Colonic mucosa (tissue), 4 donors: ENCODE measurements around the gene ASPDH. TPM values are rescaled to one million over a fixed set of nuclear protein-coding genes. Genes with fewer than 3 reads are reported as not detected.
"Not testable (repeated sequence)": the region's sequence is repeated elsewhere in the genome, so short reads cannot be mapped to it uniquely, and the experiment has no call there.

Source experiments
- DNase-seq: peaks from one replicate; pipeline ENCODE4 v3.0.0-alpha.2; 2020
- H3K27ac ChIP-seq: fragments of 200-600 bp; one replicate; pipeline ENCODE4 v1.8.0; 2021
- H3K27me3 ChIP-seq: fragments of 200-600 bp; one replicate; pipeline ENCODE4 v1.8.0; 2021
- H3K36me3 ChIP-seq: fragments of 200-600 bp; one replicate; pipeline ENCODE4 v1.8.0; 2021
- H3K4me1 ChIP-seq: fragments of 200-600 bp; one replicate; pipeline ENCODE4 v1.8.0; 2021; ENCODE audit warnings: mild to moderate bottlenecking
- H3K4me3 ChIP-seq: fragments of 200-600 bp; one replicate; pipeline ENCODE4 v1.8.0; 2021
- H3K9ac ChIP-seq, 2 donors: one replicate each; pipeline ENCODE4 v1.7.0; 2013; ENCODE audit warnings: control low read depth in 2 of 2, low read depth in 2 of 2, low read length in 2 of 2
- H3K9me3 ChIP-seq: fragments of 200-600 bp; one replicate; pipeline ENCODE4 v1.8.0; 2021
- CTCF ChIP-seq: fragments of 200-600 bp; IDR thresholded peaks from one replicate; pipeline ENCODE4 v1.8.0; 2022; ENCODE audit warnings: antibody characterized with exemption, mild to moderate bottlenecking
- intact Hi-C: fragments of 100-400 bp; cut with DNase I; formaldehyde crosslinking; loops from one replicate; pipeline ENCODE4 v1.14.1; 2022
- total RNA-seq, 2 donors: library from RNA; stranded (reverse); fragmentation: NEBNext Ultra II Directional in 1 of 2; extraction: Animal tissue kit (Norgen Biotek cat#: 25700) in 1 of 2; gene quantifications; one replicate each; pipeline ENCODE4 v1.2.1, GENCODE V29; 2021
- donor health status: healthy.
- donor health status: DM: no; HTN: no; CAD: no.
- donor health status: DM: no; HTN: no; CAD: no.

ASPDH gene
- total RNA-seq, 2 donors from 2014 or later = not detected

- H3K4me3 ChIP-seq = peak within 1 kb of the TSS; percentile 82
- H3K36me3 ChIP-seq = peaks cover 6% of the 10 kb centered on the region
- no peak for TF ChIP-seq CTCF
- peak within 1 kb of the TSS; percentile 89 to 93 for H3K9ac ChIP-seq
- H3K27ac ChIP-seq = peak within 1 kb of the TSS; percentile 70
- no peaks in the 10 kb centered on the region for H3K9me3 ChIP-seq
- no peaks in the 10 kb centered on the region for H3K27me3 ChIP-seq
- peaks cover 8% of the 10 kb centered on the region for H3K4me1 ChIP-seq
- intact Hi-C loops = no loop called here
- peak; percentile 93 for DNase-seq
Observed at GRCh38 chr19:50476224-50476906, 37.3 kb downstream of the ASPDH start, which contains the start of the genes EMC10 and GARIN5A. Gene EMC10 (plus strand): TSS chr19:50476507. CDS start chr19:50476545, 38 bp downstream. Gene GARIN5A (minus strand): TSS chr19:50476848. CDS start chr19:50476388, 460 bp downstream.

- no peak overlapping the region for H3K9ac ChIP-seq
- intact Hi-C loops = no loop called here
- peaks cover 4% of the 10 kb centered on the region for H3K36me3 ChIP-seq
Observed at GRCh38 chr19:50475736-50476223, 37.9 kb downstream of the ASPDH start.

GRCh38 chr19:50475101-50475568 is 38.6 kb downstream of the ASPDH start:
- Histone ChIP-seq H3K9me3 (no peaks in the 10 kb centered on the region), H3K9ac (no peak overlapping the region), H3K27me3 (no peaks in the 10 kb centered on the region), H3K27ac (no peak overlapping the region), H3K4me1 (peaks cover 8% of the 10 kb centered on the region), H3K36me3 (peaks cover 4% of the 10 kb centered on the region), H3K4me3 (no peak overlapping the region)
- TF ChIP-seq CTCF = no peak
- intact Hi-C loops = no loop called here
- no peak for DNase-seq

More at GRCh38 chr19:50475736-50476223, 37.9 kb downstream of the ASPDH start:
- H3K9me3 ChIP-seq = no peaks in the 10 kb centered on the region
- H3K4me3 ChIP-seq = peak overlapping the region; percentile 82
- no peaks in the 10 kb centered on the region for H3K27me3 ChIP-seq
- peaks cover 8% of the 10 kb centered on the region for H3K4me1 ChIP-seq
- TF ChIP-seq CTCF = no peak
- H3K27ac ChIP-seq = peak overlapping the region; percentile 70
- no peak for DNase-seq

GRCh38 chr19:50473336-50473735 is 40.4 kb downstream of the ASPDH start:
- intact Hi-C loops, H3K9ac ChIP-seq: not testable (repeated sequence)

GRCh38 chr19:50468818-50469217 is 44.9 kb downstream of the ASPDH start:
- intact Hi-C loops = no loop called here
- DNase-seq = no peak
- Histone ChIP-seq H3K4me3 (no peak overlapping the region), H3K9me3 (no peaks in the 10 kb centered on the region), H3K27ac (no peak overlapping the region), H3K4me1 (no peaks in the 10 kb centered on the region), H3K36me3 (no peaks in the 10 kb centered on the region), H3K27me3 (no peaks in the 10 kb centered on the region), H3K9ac (no peak overlapping the region)
- TF ChIP-seq CTCF = no peak

More at GRCh38 chr19:50473336-50473735, 40.4 kb downstream of the ASPDH start:
- not testable (repeated sequence) for DNase-seq, H3K9me3 ChIP-seq, H3K4me3 ChIP-seq, H3K27me3 ChIP-seq, H3K27ac ChIP-seq, H3K4me1 ChIP-seq, H3K36me3 ChIP-seq

GRCh38 chr19:50467566-50467965 is 46.1 kb downstream of the ASPDH start:
- H3K27ac ChIP-seq = no peak overlapping the region
- intact Hi-C loops = no loop called here
- no peak overlapping the region for H3K9ac ChIP-seq
- H3K36me3 ChIP-seq = no peaks in the 10 kb centered on the region
- H3K4me1 ChIP-seq = no peaks in the 10 kb centered on the region
- no peak for DNase-seq
- TF ChIP-seq CTCF = no peak
- no peaks in the 10 kb centered on the region for H3K9me3 ChIP-seq
- H3K27me3 ChIP-seq = no peaks in the 10 kb centered on the region
- H3K4me3 ChIP-seq = no peak overlapping the region
